ENCODE data around the gene NECTIN4. TPM values are rescaled to one million over a fixed set of nuclear protein-coding genes. Genes with fewer than 3 reads are reported as not detected.

Gene NECTIN4
- total and polyA plus RNA-seq, 10 of the 15 experiments (the other 5 are each of a cell fraction or from before 2014, with no cell fraction given): 2.8 to 8.7 (median 3.7) TPM

DNA sequence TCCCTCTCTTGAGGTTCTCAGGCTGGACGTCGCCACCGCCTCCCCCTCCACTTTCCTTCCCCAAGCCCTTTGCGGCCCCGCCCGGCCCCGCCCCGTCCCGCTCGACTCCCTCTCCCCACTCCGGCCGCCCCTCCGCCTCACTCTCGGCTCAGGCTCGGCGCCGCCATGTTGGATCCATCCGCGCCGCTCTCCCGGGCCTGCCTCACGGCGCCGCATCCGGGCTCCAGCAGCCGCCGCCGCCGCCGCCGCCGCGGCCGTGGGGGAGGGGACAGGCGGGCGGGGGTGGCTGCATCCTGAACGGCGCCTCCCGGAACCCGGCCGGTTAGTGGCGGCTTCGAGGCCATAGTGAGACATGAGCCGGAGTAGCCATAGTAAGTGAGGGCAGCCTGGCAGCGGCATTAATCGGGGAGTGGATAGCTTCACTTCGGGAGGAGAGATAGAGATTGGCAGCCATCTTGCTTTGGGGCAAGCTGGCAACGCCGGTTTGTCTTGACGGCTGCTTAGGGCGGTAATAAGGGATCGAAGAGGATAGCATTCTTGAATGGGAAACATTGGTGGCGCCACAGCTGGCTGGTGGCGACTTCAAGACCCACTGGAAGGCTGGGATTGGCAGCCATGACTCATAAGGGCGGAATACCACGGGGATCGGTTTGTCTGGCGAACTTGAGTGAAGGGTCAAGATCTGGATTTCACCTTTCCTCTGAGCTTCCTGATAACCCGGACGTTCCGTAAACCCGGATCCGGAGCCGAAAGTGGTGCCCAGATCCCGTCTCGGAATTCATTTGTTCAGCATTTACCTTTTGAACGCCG, 43.3 kb upstream of the NECTIN4 start, which contains the start of gene DEDD (continued):
- TF ChIP-seq MYC (IDR thresholded peaks at IDR 0.05; ENCODE audit: insufficient read depth, insufficient read length, insufficient replicate concordance, low read length, severe bottlenecking) (no peak), EP300 (IDR thresholded peaks at IDR 0.05; ENCODE audit: borderline replicate concordance in 1 of 2, control insufficient read depth in 1 of 2, low read depth in 2 of 2, low read length in 2 of 2) (peak in 1 of 2 experiments; percentile 51; a peak in 2 of 4 replicates), IKZF1 (conservative IDR thresholded peaks at IDR 0.05) (peak; percentile 99), ZBTB33 (IDR thresholded peaks at IDR 0.05) (no peak), POU2F2 (IDR thresholded peaks at IDR 0.05; ENCODE audit: borderline replicate concordance, low read depth, low read length) (peak; percentile 44; the same call in 1 of the 3 replicates), ZBTB11 (CRISPR knock-in tag; IDR thresholded peaks at IDR 0.05) (no peak), TARDBP (IDR thresholded peaks at IDR 0.05; ENCODE audit: borderline replicate concordance) (peak; percentile 93), SUPT20H (IDR thresholded peaks at IDR 0.05; ENCODE audit: borderline replicate concordance, control insufficient read depth, low read depth, low read length) (no peak), TCF12 (IDR thresholded peaks at IDR 0.05; ENCODE audit: low read depth, low read length) (0 out of 2 replicates have a peak, but pooled peaks have one; percentile 38), LARP7 (IDR thresholded peaks at IDR 0.05) (peak; percentile 88), PAX5 (IDR thresholded peaks at IDR 0.05; ENCODE audit: borderline replicate concordance, low read depth, low read length) (no peak), ETV6 (conservative IDR thresholded peaks at IDR 0.05 in 1 of 2, IDR thresholded peaks at IDR 0.05 in 1 of 2; ENCODE audit: borderline replicate concordance in 1 of 2, low read depth in 1 of 2) (peak in 1 of 2 experiments; percentile 33; a peak in 2 of 4 replicates), NFYB (IDR thresholded peaks at IDR 0.05; ENCODE audit: insufficient read depth, low read depth, low read length) (no peak), CHD2 (IDR thresholded peaks at IDR 0.05; ENCODE audit: borderline replicate concordance, low read depth, low read length) (peak; percentile 82; the same call in 1 of the 2 replicates), CREB1 (IDR thresholded peaks at IDR 0.05; ENCODE audit: low read depth) (peak; percentile 82), CHD1 (IDR thresholded peaks at IDR 0.05; ENCODE audit: low read depth, low read length) (no peak)
- TF ChIP-seq, protein P1, sequence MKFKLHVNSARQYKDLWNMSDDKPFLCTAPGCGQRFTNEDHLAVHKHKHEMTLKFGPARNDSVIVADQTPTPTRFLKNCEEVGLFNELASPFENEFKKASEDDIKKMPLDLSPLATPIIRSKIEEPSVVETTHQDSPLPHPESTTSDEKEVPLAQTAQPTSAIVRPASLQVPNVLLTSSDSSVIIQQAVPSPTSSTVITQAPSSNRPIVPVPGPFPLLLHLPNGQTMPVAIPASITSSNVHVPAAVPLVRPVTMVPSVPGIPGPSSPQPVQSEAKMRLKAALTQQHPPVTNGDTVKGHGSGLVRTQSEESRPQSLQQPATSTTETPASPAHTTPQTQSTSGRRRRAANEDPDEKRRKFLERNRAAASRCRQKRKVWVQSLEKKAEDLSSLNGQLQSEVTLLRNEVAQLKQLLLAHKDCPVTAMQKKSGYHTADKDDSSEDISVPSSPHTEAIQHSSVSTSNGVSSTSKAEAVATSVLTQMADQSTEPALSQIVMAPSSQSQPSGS (IDR thresholded peaks at IDR 0.05; ENCODE audit: low read length): no peak
- TF ChIP-seq, protein P2, sequence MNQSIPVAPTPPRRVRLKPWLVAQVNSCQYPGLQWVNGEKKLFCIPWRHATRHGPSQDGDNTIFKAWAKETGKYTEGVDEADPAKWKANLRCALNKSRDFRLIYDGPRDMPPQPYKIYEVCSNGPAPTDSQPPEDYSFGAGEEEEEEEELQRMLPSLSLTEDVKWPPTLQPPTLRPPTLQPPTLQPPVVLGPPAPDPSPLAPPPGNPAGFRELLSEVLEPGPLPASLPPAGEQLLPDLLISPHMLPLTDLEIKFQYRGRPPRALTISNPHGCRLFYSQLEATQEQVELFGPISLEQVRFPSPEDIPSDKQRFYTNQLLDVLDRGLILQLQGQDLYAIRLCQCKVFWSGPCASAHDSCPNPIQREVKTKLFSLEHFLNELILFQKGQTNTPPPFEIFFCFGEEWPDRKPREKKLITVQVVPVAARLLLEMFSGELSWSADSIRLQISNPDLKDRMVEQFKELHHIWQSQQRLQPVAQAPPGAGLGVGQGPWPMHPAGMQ (IDR thresholded peaks at IDR 0.05; ENCODE audit: borderline replicate concordance): no peak

Measured in GM12878 (cell line).